Activated naive CD4-positive, alpha-beta T cell treated with anti-CD3 and anti-CD28 coated beads, Interleukin-2, amount 50 U/mL, for 16 hours (primary cell): ENCODE results near the gene C10orf67.
"Not testable (repeated sequence)": the region's sequence is repeated elsewhere in the genome, so short reads cannot be mapped to it uniquely, and the experiment has no call there.

Experiments used
- DNase-seq: peaks from one replicate; pipeline ENCODE4 v3.0.0-alpha.2; 2020

C10orf67 gene

DNA sequence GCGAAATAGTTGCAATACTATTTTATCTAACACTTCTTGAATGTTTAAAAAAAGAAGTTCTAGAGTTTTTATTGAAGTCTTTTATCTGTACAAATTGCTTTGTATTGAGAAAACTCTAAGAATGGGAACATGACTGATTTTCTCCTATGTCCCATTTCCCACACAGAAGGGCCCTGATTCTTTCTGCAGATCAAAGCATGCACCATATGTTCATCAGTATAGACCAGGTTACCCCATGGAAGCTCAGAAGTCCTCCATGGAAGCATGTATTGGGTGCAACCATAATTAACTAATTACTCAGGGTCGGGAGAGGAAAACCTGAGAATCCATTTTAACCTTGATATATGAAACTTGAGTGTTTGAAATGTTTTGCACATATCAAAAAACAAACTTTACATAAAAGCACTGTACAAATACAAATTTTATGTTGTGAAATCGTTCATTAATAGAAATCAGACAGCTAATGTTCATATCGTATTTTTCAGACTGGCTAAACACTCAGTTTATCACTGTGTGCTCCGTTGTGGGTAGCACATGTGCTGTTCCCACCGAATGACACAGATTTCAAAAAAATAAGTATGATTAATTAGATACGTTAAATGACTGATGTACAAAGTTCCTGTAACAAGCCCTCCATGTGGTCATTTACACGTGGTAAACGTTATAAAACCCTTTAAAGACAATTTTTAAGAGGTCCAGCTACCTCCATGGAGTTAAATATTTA lies 81.0 kb downstream of the C10orf67 start:
- no peak for DNase-seq

DNA sequence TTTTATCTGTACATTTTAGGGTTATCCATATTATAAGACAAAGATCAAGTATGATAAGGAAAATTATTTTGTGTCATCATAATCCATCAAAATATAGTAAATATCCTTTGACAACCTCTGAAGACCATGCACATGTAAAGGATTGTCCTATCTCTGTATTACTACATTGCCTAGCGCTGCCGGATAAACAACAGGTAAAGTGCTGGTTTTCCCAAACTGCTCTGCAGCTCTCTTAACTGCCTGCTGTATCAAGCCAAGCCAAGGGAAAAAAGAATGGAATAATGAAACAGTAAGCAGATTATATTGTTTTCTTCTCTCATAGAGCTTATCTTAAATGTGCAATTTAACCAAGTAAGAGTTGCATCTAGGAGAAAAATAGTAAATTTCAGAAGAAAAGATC lies 81.7 kb downstream of the C10orf67 start:
- DNase-seq, result no peak

DNA sequence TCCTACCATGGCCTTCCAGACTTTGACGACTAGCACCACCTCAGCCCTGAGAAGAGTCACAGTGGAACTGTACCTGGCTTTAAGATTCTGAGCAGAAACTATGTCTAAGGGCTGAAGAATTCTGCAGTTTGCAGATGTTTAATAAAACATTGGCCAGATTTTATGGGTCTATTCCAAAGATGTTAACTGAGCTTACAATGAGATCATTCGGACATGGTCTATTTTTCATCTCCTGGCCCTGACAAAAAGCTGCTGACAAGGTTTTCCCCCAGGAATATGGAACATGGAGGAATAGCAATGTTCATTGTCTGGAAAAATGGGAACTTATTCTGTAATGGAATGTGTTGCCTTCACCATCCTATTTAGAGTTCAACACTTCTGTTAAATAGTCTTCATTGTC lies 86.1 kb downstream of the C10orf67 start:
- DNase-seq, result no peak

DNA sequence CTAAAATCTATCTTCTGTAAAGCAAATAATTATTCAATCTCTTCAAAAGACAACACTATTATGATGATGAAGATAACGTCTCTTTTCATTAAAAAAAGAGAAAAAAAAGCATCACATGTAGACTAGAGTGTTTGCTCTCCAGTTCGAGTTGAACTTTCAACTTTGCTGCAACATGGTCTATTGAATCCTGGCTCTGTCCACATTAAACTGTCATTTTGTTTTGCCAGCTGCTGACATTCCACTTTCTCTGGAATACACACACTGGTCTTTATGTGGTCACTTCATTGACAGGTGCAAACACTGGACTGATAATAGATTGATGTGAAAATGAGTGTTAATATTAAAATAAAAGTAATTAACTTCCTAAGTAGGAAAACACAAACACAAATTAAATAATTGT lies 90.8 kb downstream of the C10orf67 start:
- no peak for DNase-seq

DNA sequence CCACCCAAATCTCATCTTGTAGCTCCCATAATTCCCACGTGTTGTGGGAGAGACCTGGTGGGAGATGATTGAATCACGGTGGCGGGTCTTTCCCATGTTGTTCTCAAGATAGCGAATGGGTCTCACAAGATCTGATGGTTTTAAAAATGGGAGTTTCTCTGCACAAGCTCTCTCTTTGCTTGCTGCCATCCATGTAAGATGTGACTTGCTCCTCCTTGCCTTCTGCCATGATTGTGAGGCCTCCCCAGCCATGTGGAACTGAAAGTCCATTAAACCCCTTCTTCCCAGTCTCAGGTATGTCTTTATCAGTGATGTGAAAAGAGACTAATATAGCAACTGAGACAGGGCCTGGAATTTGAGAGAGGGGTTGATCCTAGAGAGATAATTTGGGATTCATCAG lies 91.7 kb downstream of the C10orf67 start:
- DNase-seq, result not testable (repeated sequence)

DNA sequence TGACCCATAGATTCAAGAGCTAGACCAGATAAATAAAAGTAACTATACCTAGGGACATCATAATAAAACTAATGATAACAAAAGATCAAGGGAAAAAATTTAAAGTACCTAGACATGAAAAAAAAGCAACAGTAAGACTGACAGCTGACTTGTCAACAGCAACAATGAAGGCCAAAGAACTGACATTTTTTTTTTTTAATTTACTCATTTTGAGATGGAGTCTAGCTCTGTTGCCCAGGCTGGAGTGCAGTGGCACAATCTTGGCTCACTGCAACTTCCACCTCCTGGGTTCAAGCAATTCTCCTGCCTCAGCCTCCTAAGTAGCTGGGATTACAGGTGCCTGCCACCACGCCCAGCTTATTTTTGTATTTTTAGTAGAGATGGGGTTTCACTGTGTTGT lies 102.8 kb downstream of the C10orf67 start:
- DNase-seq, result not testable (repeated sequence)

DNA sequence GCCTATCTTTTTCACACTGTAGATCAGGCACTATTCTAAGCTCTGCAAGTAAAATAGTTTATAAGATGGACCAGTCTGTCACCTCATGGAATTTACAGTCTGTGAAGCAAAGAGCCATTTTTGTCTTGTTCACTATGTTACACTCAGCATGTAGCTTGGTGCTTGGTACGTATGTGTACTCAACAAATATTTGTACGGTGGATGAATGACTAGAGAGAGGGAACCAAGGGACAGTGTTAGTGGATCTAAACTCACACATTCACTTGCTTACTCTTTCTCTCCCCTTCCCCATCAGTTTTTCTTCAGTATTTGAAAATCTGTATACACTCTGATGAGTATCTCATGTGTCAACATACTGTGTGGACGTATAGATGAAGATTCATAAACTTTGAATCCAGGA lies 106.6 kb downstream of the C10orf67 start:
- no peak for DNase-seq

DNA sequence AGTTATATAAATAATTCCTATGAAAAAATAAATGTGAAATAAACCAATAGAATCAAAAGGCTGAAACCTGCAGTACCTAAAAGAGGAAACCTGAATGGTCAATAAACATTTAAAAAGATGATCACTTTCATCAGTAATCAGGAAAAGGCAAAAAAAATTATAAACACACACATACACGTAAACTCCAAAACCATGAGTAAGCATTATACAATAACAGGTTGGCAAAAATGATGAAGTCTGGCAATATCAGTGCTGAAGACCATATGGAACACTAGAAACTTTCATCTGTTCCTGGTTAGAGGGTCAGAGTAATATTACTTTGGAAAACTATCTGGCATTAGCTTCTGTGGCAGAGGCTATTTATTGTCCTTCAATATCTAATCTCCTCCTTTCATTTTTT lies 114.0 kb downstream of the C10orf67 start:
- DNase-seq, result no peak

DNA sequence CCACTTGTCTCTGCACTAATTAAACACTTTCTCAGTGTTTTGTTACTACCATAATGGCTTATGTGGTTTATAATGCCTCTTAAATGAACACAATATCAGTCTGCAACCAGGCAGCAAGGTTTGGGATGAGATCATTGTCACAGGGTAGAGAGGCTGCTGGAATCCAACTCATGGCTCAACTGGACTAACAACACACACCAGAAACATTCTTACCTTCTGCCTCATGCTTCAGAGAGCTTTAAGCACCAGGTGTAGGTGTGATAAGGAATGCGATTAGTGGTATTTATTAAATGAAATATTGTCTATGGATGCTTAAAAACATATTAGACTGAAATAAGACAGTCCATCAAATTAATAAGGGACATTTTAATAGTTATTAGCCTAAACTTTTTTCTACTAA lies 127.1 kb downstream of the C10orf67 start:
- DNase-seq, result no peak

DNA sequence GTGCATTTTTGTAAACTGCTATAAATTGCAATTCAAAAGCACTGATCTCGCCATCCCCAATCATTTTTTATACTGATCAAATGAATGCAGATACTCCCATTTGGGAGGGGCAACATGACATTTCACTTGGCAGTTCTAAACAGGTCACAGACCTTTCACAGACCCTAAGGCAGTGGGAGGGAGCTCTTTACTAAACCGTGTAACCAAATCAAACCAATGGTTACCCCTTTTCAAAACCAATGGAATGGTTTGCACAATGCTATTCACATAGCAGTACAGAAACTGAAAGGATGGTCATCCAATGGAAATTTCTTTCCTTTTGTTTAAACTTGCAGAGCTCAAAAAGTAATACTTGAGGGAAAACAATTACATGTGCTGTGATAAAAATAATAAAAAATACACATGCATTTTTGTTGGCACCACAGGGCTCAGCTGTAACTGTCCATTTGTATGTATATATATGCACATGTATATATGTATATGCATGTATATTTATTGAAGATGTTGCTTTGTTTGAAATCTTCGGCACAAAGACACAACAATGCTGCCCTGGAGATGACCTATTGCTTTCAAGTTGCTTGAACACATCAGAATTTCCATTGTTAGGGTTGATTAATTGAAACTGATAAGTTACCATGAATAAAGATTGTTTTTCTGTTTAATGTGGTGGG lies 138.5 kb downstream of the C10orf67 start:
- DNase-seq, result no peak

DNA sequence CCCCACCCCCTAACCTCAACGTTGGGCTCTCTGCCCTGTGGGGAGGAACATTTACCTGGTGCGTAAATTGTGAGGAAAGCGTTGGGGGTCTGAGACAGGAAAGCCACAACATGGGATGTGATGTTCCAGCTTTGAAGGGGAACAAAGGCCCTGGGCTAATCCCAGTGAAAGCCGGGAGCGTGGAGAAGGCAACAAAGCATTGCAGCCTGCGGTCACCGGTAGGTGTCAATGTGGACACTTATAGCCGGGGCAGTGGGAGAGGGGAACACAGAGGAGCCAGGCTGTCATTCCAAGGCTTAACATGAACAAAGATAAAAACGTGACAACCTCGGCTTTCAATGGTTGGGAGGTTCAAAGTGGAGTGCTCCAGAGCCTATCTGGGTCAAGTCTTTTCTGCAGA lies 139.8 kb downstream of the C10orf67 start:
- DNase-seq, result no peak

DNA sequence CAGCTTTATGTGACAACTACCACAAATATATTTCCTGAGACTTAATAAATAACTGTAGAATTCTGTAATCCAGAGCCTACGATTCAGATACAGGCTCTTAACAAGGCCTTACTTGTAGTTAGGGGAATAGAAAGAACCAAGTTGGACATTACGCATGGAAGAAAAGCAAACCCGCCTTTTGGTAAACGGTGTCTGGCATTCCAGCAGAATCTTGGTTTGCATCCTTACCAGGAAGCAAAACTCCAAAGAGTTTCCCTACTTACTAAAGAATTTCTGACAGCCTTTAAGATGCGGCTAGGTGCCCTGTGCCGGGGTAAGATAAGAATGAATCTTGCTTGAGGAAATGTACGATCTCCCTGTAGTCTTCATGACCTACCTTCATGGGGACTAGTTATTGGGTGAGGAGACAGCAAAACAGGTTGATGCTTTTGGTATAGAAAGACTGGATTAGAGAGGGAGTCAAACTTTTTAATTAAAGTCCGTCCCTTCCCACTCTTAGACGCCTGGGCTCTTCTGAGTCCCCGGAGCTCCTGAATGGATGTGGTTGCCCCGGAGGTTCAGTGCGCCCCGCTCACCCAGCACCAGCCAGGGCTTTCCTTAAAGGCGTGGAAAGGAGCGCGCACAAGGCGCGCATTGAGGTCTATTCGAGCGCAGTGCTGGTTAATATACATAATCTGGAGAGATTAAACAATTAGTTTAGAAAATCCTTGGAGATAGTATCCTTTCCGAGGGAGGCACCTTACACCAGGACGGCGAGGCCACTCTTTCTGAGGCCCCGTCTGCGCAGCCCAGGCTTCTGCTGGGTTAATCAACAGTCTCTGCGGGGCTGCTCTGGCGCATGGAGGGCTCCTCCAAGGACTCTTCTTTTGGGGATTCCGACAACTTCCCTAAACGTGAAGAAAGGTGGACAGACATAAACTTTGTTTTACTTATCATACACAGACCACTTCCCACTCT lies 140.9 kb downstream of the C10orf67 start:
- DNase-seq, result no peak

DNA sequence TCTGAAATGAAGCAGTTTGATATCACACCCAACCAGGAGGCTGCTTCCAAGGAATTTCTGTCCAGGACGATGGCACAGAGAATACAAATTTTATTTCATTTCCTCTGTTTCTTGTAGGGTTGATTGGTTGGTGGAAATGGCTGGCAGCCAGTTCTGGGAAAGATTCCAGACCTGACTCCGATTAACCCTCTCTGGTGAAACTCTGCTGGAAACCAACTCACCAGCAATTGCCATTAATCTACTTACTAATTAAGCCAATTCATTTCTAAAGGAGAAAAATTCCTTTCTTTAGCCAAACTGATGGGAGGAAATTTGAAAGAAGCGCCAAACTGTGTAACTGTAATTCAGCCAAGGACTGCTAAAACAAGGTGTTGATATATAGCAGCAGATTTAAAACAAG lies 141.8 kb downstream of the C10orf67 start:
- DNase-seq, result no peak

DNA sequence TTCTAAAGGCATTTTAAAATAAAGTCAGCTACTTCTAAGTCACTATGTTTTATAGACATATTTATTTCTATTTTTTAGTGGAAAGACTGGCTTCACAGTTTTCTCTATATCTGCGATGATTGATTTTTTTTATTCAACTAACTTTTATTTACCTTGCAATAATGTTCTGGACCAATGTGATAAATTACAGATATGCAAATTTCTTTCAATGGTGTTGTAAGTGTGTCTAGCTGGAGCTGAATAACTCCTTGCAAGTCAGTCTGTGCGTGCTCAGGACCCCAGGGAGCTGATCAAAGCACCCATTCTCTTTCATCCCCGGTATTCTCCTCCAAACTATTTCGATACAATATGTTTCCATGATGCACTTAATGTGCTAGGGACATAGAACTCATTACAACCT lies 142.8 kb downstream of the C10orf67 start:
- no peak for DNase-seq

DNA sequence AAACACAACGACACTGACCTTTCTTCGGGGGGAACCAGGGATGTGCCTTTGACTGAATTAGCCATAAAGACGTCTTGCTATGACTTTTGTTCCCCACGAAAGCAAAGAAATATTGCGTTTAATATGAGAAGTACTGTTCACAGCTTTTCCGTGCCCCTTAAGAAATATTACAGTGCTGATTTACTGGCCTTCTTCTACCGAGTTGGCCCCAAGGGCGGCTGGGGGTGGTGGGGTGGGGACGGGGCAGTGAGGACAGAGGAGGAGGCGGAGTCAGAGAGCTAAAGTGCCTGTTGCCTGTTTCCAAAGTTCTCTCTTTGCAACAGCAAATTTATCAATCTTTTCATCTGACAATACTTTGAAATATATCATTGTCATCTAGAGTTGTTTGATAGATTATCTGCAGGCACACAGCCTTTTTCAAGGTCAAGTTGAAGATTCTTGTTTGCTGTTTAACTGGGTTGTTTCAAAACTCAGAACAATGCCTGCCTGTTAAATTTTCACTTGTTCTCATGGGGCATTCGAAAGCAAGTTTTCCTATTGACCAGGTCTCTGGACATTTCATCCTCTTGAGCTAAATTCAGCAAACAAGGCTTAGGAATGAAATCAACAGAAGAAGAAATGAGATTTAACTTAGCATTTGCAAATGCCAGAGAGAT lies 143.5 kb downstream of the C10orf67 start:
- no peak for DNase-seq

DNA sequence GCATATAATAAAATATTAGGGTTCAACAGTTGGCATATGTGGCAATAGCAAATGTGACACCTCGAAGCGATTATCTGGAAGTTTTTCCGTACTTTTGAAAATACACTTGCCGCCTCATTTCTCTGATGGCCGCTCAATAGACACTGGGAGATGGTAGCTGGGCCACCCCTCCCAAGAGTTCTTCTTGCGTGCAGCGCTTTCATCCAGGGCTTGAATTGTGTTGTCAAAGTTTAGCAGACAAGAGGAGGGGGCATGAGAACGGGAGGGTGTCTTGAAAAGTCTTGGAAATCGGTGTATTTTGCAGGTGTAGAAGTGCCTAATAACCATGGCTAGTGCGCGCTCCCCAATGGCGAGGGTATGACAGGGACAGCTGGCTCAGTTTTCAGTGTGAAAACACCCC lies 144.0 kb downstream of the C10orf67 start:
- no peak for DNase-seq

DNA sequence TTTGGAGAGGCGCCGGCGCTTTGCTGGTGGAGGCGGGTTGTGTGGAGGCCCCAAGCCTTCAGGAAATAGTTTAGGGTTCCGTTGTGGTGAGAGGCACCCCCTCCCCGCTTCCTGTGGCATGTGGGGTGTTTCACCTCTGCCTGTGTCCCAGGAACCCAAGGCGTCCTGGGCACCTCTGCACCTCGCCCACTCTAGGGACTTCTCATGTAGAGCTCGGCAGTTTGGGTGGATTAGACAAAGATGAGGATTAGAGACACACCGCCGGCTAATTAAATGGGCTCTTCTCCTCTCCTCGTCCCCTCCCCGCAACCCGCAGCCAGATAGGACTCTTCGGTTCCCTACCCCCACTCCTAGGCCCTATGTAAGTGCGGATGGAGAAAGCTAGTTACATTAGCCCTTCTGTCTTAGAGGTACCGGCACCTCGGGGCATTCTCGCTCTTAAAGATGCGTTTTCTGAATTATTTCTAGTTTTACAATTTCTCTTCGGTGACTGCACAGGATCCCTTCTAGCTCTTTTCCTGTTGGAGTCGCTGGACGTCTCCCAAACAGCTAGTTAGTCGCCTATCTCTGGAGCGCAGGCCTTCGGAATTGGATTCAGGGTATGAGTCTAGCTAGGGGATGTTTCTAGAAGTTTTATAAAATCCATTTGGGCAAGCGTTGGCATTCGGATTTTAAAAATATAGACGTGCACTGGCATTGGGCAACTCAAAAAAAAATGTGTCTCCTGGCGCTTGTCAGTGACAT lies 144.7 kb downstream of the C10orf67 start:
- DNase-seq, result no peak

DNA sequence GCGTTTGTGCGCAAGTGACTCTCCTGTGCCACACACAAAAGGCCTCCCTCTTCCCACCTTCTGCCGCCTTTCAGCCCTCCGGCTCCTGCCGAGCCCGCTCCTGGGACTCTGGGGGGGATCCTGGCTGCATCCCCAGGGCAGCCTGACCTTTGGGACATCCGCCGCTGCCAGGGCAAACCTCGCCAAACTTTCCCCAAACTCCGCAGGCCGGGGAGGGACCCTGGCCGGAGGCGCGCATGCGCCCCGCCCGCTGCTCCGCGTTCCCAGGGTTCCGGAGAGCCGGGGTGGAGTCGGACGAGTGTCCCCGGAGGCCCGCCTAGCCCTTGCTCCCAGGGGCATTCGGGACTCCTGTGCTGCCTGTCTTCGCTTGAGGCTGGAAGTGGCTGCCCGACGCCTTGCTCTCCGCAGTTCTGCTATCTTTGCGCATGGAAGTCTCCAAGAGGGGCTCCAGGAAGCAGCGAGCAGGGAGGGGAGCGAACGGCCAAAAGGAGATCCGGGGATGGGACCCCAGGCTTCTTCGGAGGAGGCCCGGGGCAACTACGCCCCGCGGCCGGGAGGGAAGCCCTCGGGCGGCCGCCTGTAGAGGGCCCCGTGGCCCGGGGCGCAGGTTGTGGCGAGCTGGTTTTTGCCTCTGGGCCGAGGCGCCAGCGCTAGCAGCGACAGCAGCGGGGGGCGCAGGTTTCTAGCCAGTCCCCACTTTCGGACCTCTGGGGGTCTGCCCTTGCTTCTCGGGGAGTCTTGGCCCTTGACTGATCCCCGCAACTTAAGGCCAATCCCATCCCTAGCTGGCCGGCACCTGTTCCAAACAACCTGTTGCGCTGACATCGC lies 145.4 kb downstream of the C10orf67 start:
- DNase-seq, result no peak

DNA sequence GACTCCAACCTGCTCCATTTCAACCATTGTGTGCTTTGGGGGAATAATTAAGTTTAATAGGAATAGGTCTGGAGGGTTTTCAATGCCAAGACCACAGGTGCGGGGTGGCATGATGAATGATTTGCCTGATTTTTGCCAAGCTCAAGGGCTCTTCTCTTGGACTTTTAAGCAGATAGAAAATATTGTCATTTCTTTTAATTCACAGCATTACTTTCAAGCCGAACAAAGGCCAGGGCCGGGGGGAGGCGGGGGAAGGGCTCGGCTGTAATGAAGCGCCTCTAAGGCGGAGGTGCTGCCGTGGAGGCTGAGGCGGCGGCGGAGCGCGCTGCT lies 146.0 kb downstream of the C10orf67 start:
- no peak for DNase-seq

DNA sequence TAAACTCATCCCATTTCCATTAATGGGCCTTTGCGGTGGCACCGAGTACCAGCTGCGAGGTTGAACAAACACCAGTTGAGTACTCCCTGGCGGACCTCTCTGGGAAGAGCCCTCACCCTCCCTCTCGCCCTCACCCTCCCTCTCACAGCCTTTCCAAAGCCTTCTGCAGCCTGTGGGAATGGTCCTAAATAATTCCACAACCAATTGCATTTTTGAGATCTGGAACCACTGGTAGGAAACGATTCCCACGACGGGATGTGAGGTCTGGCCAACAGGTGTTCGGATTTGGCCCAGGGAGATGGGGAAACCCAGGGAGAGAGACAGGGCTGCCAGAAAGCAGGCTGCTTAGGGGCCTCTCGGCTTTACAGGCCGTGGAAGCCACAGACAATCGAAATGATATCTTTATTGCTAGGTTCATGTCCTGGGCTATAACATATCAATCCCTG lies 147.2 kb downstream of the C10orf67 start:
- DNase-seq, result no peak

DNA sequence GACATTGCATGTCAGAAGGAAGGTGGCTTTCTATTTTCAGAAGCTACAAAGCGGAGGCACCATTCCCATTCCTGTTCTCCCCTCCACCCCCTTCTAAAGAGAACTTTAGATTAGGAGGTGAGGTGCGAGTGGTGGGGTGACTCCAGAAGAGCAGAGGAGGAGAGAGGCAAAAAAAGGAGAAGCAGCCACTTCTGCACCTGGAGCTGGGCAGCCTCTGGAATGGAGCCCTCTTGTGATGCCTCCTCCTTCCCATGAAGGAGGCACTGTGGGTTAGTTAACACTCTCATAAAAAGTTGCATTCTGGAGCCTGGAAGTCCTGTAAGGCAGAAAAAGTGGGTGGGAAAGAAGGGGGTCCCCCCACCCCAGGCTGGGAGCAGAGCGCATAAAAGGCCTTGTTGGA lies 147.7 kb downstream of the C10orf67 start:
- no peak for DNase-seq
